ENCODE measurements around the gene DHX38.
"Not testable (repeated sequence)": the region's sequence is repeated elsewhere in the genome, so short reads cannot be mapped to it uniquely, and the experiment has no call there.

DHX38 gene

GRCh38 chr16:72072514-72073342, 20.9 kb upstream of the DHX38 start:
- TF ChIP-seq, protein P1, sequence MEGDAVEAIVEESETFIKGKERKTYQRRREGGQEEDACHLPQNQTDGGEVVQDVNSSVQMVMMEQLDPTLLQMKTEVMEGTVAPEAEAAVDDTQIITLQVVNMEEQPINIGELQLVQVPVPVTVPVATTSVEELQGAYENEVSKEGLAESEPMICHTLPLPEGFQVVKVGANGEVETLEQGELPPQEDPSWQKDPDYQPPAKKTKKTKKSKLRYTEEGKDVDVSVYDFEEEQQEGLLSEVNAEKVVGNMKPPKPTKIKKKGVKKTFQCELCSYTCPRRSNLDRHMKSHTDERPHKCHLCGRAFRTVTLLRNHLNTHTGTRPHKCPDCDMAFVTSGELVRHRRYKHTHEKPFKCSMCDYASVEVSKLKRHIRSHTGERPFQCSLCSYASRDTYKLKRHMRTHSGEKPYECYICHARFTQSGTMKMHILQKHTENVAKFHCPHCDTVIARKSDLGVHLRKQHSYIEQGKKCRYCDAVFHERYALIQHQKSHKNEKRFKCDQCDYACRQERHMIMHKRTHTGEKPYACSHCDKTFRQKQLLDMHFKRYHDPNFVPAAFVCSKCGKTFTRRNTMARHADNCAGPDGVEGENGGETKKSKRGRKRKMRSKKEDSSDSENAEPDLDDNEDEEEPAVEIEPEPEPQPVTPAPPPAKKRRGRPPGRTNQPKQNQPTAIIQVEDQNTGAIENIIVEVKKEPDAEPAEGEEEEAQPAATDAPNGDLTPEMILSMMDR (IDR thresholded peaks at IDR 0.05; ENCODE audit: borderline replicate concordance, control extremely low read depth, extremely low read depth, insufficient read depth, missing control alignments), result no peak
- DNase-seq (ENCODE audit: low spot score), result no peak
- in situ Hi-C loops (cut with MboI; ENCODE audit: low sequenced_read_pairs, unreplicated experiment), result no loop called here

GRCh38 chr16:72073560-72074230, 20.0 kb upstream of the DHX38 start:
- in situ Hi-C loops (cut with MboI; ENCODE audit: low sequenced_read_pairs, unreplicated experiment), result no loop called here
- no peak for DNase-seq (ENCODE audit: low spot score)
- TF ChIP-seq, protein P1 (IDR thresholded peaks at IDR 0.05; ENCODE audit: borderline replicate concordance, control extremely low read depth, extremely low read depth, insufficient read depth, missing control alignments), result no peak

- DNase-seq (ENCODE audit: low spot score); in situ Hi-C loops (cut with MboI; ENCODE audit: low sequenced_read_pairs, unreplicated experiment): not testable (repeated sequence)
Observed at GRCh38 chr16:72075067-72075466, 18.6 kb upstream of the DHX38 start.

- DNase-seq (ENCODE audit: low spot score); in situ Hi-C loops (cut with MboI; ENCODE audit: low sequenced_read_pairs, unreplicated experiment): not testable (repeated sequence)
Observed at GRCh38 chr16:72076991-72077706, 16.5 kb upstream of the DHX38 start.

GRCh38 chr16:72083778-72084404, 9.8 kb upstream of the DHX38 start:
- in situ Hi-C loops (cut with MboI; ENCODE audit: low sequenced_read_pairs, unreplicated experiment), result no loop called here

DNA sequence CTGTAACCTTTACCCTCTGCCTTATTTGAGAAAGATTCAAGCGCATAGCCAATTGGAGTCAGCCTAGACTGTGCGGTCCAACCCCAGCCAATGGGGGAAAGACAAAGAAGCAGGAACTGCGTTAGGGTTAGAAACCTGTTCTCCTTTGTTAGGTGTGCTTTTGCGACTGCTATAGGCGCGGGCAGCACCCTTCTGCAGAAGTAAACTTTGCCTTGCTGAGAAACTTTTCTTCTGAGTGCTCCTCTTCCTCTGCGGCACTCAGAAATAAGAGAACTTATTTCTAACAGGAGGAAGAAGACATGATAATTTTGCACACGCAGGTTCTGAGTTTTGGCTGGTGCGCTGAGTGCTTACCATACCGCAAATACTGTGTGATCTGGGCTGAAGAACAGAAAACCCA, 9.2 kb upstream of the DHX38 start:
- in situ Hi-C loops (cut with MboI; ENCODE audit: low sequenced_read_pairs, unreplicated experiment), result no loop called here
- DNase-seq (ENCODE audit: low spot score), result no peak
- TF ChIP-seq, protein P1 (IDR thresholded peaks at IDR 0.05; ENCODE audit: borderline replicate concordance, control extremely low read depth, extremely low read depth, insufficient read depth, missing control alignments), result no peak

More at GRCh38 chr16:72083778-72084404, 9.8 kb upstream of the DHX38 start:
- DNase-seq (ENCODE audit: low spot score), result no peak
- TF ChIP-seq, protein P1 (IDR thresholded peaks at IDR 0.05; ENCODE audit: borderline replicate concordance, control extremely low read depth, extremely low read depth, insufficient read depth, missing control alignments), result no peak

DNA sequence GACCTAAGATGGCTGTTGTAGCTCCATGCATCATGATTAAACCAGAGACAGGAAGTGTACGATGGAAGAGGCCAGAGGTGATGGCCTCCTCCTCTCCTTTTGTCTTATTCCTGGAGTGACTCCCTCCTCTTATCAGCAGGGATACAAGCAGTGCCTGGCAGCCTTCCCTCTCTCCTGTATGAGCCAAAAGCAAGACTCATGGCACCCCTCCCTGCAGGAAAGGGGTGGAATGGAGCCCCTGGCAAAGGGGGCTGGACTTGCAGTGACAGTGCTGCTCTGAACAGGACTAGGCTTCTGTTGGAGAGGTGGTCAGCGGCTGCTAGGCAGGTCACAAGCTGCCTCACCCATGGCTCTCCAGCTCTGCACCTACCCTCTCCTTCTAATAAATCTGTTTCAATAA, 8.6 kb upstream of the DHX38 start:
- in situ Hi-C loops (cut with MboI; ENCODE audit: low sequenced_read_pairs, unreplicated experiment), result no loop called here
- DNase-seq (ENCODE audit: low spot score), result no peak
- TF ChIP-seq, protein P1 (IDR thresholded peaks at IDR 0.05; ENCODE audit: borderline replicate concordance, control extremely low read depth, extremely low read depth, insufficient read depth, missing control alignments), result no peak
